Measurements from ENCODE around the gene FLYWCH2. TPM values are rescaled to one million over a fixed set of nuclear protein-coding genes. Genes with fewer than 3 reads are reported as not detected.

Gene FLYWCH2
- total RNA-seq = 100 to 1,000 TPM in 1 of 2 donors, 10 to 100 TPM in 1; 78.8 to 150 TPM

- under 1% methylated on average over 68 of the region's 73 CpGs for WGBS
- H3K9me3 ChIP-seq = no peaks in the 10 kb centered on the region
- peak within 1 kb of the TSS; percentile 50 to 71 for H3K4me3 ChIP-seq
- TF ChIP-seq POLR2AphosphoS5 (IDR thresholded peaks at IDR 0.05) (peak; percentile 95), CTCF (IDR thresholded peaks at IDR 0.05) (peak in 2 of 4 experiments; percentile 34 to 51), POLR2A (IDR thresholded peaks at IDR 0.05) (peak; percentile 93)
- H3K27ac ChIP-seq = peak within 1 kb of the TSS; percentile 91 to 96
- H3K27me3 ChIP-seq (replicated peaks; ENCODE audit: insufficient read depth) = no peaks in the 10 kb centered on the region
- intact Hi-C loops (cut with DNase I) = loop anchor here (2.0 kb wide), 1 partner anchor 22 kb away; no protein-coding TSS in a partner anchor
- H3K36me3 ChIP-seq = no peaks in the 10 kb centered on the region
- H3K4me1 ChIP-seq (replicated peaks) = peaks cover 6% of the 10 kb centered on the region
- DNase-seq (ENCODE audit: low spot score) = peak; percentile 99
These were observed at the start of gene FLYWCH2 for GRCh38 chr16:2882650-2883457. Gene FLYWCH2, plus strand, starts transcription at chr16:2883215. Its CDS starts 13,235 bp downstream, at chr16:2896450.

GRCh38 chr16:2833776-2834175 lies 49.2 kb upstream of the FLYWCH2 start:
- Histone ChIP-seq H3K27me3 (replicated peaks; ENCODE audit: insufficient read depth) (no peaks in the 10 kb centered on the region), H3K4me3 (no peak overlapping the region), H3K4me1 (replicated peaks) (peaks cover 6% of the 10 kb centered on the region), H3K9me3 (no peaks in the 10 kb centered on the region), H3K36me3 (no peaks in the 10 kb centered on the region), H3K27ac (no peak overlapping the region)
- DNase-seq (ENCODE audit: low spot score) = no peak
- no peak for TF ChIP-seq POLR2AphosphoS5 (IDR thresholded peaks at IDR 0.05)
- no peak for TF ChIP-seq CTCF (IDR thresholded peaks at IDR 0.05)
- TF ChIP-seq POLR2A (IDR thresholded peaks at IDR 0.05) = no peak
- WGBS = 73% methylated on average over 7 of the region's 7 CpGs
- intact Hi-C loops (cut with DNase I) = no loop called here

GRCh38 chr16:2834968-2835367 lies 48.0 kb upstream of the FLYWCH2 start:
- no peak for DNase-seq (ENCODE audit: low spot score)
- Histone ChIP-seq H3K36me3 (no peaks in the 10 kb centered on the region), H3K27ac (peak overlapping the region; percentile 46 to 65), H3K4me3 (no peak overlapping the region), H3K27me3 (replicated peaks; ENCODE audit: insufficient read depth) (no peaks in the 10 kb centered on the region), H3K9me3 (no peaks in the 10 kb centered on the region), H3K4me1 (replicated peaks) (no peaks in the 10 kb centered on the region)
- WGBS = 87% methylated on average over 3 of the region's 3 CpGs
- intact Hi-C loops (cut with DNase I) = no loop called here
- TF ChIP-seq POLR2AphosphoS5 (IDR thresholded peaks at IDR 0.05) (no peak), POLR2A (IDR thresholded peaks at IDR 0.05) (no peak), CTCF (IDR thresholded peaks at IDR 0.05) (no peak)

GRCh38 chr16:2835638-2836493 lies 47.1 kb upstream of the FLYWCH2 start:
- Histone ChIP-seq H3K4me1 (replicated peaks) (no peaks in the 10 kb centered on the region), H3K9me3 (no peaks in the 10 kb centered on the region), H3K4me3 (no peak overlapping the region), H3K27ac (peak overlapping the region; percentile 46 to 65), H3K27me3 (replicated peaks; ENCODE audit: insufficient read depth) (no peaks in the 10 kb centered on the region), H3K36me3 (no peaks in the 10 kb centered on the region)
- intact Hi-C loops (cut with DNase I) = no loop called here
- peak; percentile 74 for DNase-seq (ENCODE audit: low spot score)
- WGBS = 32% methylated on average over 22 of the region's 22 CpGs
- TF ChIP-seq POLR2AphosphoS5 (IDR thresholded peaks at IDR 0.05) (peak; percentile 76), POLR2A (IDR thresholded peaks at IDR 0.05) (no peak), CTCF (IDR thresholded peaks at IDR 0.05) (no peak)

Measured in prostate gland (tissue), 2 donors.